Stimulated activated CD4-positive, alpha-beta T cell treated with anti-CD3 and anti-CD28 coated beads, Interleukin-15, amount 100 ng/mL, for 1 hour (primary cell): ENCODE data around the gene FNDC8.
"Not testable (repeated sequence)": the region's sequence is repeated elsewhere in the genome, so short reads cannot be mapped to it uniquely, and the experiment has no call there.

Source experiments
- DNase-seq, 2 donors: peaks; one replicate each; pipeline ENCODE4 v3.0.0-alpha.2; 2020; ENCODE audit warnings: low read depth in 1 of 2, low spot score in 1 of 2

FNDC8 gene

DNA sequence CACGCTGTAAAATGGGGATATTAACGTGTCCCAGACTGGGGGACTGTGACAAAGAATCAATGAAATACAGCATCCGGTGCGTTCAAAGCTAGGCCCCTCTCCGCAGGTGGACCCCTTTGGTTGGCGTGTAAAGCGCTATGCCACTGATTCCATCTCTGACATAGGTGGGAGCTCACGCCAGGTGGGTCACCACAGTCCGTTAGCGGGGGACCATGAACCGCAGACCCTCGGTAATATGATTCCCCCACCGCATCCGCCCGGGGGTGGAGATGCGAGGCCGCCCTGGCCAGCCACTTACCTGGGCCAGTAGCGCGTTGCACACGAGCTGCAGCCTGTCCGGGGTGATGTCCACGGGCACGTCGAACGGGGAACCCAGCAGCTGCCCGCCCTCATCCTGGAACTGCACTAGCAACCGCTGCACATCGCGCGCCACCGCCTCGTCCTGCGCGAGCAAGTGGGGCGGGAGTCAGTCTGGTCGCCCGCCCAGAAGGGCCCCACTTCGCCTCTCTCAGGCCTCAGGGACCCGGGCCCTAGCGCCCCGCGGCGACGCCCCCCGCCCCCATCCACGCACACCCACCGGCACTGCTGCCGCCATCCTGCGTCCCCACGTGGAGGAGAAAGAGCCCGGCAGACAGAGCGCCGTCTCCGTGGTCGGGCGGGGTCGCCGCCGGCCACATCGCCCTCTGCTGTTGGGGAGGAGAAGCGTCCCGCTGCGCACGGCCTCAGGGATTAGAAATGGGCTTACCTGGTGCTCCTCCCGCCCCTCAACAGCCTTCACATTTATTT, 20.5 kb downstream of the FNDC8 start, which contains the start of gene NLE1:
TSS of gene NLE1 (minus strand) at position 623 of the 786 bp plus-strand sequence. CDS start at position 595, 28 bp downstream.
- peak; percentile 76 to 89 for DNase-seq

DNA sequence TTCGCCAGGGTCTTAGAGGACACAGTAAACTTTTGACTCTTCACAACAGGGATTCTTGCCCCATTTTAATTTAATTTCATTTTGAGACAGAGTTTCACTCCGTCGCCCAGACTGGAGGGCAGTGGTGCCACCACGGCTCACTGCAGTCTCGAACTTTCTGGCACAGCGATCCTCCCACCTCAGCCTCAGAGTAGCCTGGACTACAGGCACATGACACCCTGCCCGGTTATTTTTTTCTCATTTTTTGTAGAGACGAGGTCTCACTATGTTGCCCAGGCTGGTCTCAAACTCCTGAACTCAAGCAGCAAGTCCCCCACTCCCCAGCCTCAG, 21.0 kb downstream of the FNDC8 start:
- DNase-seq = no peak

DNA sequence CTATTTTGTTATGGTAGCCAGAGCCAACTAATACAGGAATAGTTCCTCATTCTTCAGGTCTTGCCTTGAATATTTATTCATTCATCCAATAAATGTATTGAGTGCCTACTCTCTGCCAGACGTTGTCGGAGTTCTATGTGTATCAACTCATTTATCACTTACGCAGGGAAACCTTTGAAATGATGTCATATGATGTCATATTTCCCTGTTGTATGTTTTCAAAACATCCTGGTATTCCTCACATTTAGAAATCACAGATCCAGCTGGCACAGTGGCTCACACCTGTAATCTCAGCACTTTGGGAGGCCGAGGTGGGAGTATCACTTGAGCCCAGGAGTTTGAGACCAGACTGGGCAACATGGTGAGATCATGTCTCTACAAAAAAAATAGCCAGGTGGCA, 23.4 kb downstream of the FNDC8 start:
- DNase-seq = no peak

DNA sequence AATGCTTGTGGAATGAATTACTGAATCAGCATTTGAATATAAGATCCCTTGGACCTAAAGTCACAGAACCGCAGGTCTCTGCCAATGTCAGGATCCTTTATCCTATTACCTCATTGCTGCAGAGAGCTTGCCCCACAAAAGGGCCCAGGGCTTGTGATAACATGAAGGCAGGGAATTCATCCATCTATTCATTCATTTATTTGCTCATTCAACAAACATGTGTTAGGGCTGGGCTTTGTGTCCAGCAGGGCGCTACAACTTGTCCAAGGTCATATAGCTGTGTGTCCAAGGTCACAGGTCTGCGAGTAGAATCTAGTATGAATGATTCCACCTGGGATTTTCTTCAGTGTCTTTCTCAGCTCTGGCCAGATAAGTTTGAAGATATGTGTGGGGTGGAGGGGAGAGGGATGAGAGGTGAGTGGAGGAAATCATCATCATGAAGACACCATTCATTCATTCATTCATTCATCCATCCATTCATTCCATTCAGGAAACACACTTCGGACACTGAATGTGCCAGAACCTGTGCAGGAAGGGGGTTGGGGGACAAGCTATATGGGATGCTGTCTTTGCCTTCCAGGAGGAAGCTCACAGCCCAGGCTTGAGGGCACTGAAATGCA, 24.9 kb downstream of the FNDC8 start:
- no peak for DNase-seq

DNA sequence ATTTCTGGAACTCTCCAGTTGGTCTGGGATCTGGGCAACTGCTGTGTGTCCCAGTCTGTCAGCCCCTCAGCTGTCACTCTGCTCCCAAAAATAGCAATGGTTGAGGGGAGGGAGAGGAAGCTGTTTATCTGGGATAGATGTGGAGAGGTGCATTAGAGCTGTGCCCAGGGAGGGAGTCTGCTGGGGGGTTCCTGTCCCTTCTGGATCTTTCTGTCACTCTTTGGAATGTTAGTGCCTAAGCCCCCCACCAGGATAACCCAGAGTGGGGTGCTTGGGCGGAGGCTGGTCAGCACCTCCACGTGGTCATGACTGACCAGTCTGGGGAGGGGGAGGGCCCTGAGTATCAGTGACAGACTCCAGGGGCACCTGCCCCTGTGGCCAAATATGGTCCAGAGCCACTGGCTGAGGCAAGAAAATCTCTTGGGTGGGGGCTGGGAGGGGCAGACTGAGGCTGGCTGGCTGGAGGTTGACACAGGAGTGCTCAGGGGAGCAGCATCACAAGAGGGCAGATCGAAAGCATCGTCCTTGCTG, 26.0 kb downstream of the FNDC8 start, which contains the start of gene UNC45B:
TSS of gene UNC45B (plus strand) at position 443 of the 531 bp plus-strand sequence. CDS start 447 bp downstream, outside the sequence.
- no peak for DNase-seq

DNA sequence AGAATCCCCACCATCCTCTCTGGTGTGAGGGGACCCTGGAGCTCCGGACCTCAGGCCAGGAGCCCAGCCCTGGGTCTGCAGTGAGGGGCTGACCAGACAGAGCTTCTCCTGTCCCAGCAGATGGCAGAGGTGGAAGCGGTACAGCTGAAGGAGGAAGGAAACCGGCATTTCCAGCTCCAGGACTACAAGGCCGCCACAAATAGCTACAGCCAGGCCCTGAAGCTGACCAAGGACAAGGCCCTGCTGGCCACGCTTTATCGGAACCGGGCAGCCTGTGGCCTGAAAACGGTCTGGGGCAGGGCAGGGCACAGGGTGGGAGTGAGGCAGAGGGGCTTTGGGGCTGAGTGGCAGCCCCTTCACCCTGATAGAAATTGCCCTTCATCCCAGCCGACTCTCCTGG, 26.7 kb downstream of the FNDC8 start:
- DNase-seq = no peak

DNA sequence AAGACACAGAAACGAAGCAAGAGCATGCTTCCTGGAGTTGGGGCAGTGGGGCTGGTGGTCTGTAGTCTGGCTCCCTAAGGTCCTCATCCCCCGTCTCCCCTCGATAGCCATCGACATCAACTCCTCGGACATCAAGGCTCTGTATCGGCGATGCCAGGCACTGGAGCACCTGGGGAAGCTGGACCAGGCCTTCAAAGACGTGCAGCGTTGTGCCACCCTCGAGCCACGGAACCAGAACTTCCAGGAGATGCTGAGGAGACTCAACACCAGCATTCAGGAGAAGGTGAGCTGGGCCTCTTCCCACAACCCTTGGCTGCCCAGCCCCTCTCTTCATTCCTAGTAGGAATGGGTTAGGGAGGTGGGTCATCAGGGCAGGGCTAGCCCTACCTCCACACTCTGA, 28.5 kb downstream of the FNDC8 start:
- no peak for DNase-seq

DNA sequence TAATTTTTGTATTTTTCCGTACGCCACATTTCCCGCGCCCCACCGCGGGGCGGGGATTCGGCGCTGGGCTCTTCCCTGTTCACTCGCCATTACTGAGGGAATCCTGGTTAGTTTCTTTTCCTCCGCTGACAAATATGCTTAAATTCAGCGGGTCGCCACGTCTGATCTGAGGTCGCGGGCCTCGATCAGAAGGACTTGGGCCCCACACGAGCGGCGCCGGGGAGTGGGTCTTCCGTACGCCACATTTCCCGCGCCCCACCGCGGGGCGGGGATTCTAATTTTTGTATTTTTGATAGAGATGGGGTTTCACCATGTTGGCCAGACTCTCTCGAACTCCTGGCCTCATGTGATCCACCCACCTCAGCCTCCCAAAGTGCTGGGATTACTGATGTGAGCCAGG, 29.7 kb downstream of the FNDC8 start:
- DNase-seq = not testable (repeated sequence)

DNA sequence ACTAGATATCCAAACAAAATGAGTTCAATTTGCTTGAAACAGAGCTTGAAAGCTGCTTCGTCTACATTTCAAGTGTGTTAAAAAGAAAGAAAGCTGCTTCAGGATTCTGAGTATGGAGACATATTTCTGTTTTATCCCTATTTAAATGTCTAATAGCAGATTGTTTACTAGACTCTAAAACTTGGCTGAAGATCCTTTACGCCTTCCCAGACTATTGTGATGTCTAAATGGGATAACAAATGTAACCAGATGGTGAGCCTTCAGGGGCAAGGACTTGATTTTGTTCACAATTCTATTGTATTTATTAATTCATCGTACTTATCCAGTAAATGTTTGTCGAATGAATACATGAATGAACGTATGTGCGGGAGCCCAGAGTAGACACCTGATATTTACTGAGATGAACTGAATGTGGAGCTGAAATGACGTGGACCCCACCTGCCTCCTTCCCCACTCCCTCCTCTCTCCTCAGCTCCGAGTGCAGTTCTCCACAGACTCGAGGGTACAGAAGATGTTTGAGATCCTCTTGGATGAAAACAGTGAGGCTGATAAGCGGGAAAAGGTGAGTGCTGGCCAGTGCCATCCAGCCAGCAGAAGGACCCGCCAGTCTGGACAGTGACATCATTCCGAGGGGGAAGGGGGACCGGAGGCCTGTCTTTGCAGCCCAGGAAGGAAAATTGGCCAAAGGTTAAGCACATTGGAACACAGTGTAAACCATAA, 31.2 kb downstream of the FNDC8 start:
- no peak for DNase-seq

DNA sequence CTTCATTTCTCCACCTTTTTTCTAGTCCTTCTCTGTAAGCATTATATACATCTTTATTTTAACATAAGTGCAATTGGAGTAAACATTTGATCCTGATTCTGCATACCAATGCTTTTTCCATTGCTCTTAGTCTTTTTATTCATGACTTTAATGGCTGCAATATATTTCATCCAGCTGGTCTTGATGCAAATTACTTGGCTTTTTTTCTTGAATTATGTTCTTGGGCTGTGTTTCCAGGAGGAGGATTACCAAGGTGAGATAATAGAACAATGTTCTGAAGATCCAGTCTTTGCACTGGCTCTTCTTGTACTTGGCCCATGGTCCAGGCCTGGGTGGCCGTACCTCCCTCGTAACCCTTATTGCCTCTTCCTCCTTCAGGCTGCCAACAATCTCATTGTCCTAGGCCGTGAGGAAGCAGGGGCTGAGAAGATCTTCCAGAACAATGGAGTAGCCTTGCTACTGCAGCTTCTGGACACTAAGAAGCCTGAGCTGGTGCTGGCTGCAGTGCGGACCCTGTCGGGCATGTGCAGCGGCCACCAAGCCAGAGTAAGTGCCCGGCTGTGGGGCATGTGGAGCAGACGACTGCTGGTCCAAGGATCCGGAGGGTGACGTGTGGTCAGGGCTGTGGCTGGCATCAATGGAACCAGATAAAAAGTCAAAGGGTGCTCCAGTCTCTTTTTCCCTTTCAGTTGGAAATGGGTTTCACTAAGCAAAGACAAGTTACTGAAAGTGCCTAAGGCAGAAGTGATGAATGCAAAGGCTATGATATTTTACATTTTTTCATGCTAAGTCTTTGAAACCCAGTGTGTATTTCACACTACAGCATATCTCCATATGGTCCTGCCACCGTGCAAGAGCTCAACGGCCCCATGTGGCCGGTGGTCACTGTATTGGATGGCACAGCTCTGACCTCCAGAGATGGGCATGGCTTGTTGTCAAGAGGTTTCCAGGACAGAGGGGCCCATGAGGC, 33.1 kb downstream of the FNDC8 start:
- no peak for DNase-seq

DNA sequence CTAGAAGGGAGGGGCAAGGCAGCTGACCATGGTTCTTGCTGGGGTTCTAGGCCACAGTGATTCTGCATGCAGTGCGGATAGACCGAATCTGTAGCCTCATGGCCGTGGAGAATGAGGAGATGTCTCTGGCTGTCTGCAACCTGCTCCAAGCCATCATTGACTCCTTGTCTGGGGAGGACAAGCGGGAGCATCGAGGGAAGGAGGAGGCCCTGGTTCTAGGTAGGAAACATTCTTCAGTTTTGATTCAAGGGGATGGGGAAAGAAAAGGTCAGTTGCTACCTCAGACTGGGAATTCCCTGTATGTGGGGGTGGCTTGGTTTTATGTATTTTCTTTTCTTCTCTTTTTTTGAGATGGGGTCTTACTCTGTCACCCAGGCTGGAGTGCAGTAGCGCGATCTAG, 33.8 kb downstream of the FNDC8 start:
- DNase-seq = no peak

DNA sequence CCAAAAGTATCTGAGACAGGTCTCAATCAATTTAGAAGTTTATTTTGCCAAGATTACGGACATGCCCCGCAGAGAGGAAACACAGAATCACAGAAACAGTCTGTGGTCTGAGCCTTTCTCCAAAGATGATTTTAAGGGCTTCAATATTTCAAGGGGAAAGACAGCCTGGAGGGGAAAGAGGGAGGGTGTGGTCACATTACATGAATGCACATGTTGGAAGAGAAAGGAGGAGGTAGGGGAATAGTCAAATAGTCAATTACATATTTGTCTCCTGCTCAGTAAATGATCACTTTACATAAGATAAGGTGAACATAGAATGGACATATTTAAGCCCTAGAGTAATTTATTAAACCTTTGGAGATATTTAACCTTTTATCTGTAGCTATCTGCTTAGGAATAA, 38.5 kb downstream of the FNDC8 start:
- DNase-seq = no peak

DNA sequence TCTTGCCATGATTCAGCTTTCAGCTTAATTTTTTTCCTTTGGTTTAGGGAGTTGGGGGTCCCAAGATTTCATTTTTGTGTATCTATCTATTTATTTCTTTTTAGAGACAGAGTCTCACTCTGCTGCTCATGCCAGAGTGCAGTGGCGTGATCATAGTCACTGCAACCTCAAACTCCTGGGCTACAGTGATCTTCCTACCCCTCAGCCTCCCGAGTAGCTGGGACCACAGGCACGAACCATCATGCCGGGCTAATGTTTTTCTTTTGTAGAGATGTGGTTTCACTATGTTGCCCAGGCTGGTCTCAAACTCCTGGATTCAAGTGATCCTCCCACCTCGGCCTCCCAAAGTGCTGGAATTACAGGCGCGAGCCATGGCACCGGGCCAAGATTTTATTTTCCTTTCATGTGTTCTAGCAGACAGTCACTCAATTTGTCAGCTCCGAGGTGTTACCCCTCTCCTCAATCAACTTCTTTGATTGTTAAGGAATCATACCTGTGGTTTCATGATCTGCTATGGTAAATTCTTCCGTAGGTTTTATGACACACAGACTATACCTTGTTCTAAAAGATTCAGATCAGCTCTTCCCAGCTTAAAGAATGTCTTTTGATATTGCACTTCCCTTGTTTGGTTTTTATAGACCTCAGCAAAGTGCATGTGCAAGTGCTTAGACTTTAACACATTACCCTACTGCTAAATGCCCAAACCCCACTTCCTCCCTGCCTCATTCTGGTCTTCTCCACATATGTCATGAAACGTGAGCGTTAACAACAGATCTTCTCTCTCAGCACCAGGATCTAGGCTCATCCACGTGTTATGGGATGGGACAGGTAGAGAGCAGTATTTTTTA, 39.2 kb downstream of the FNDC8 start:
- DNase-seq = no peak

DNA sequence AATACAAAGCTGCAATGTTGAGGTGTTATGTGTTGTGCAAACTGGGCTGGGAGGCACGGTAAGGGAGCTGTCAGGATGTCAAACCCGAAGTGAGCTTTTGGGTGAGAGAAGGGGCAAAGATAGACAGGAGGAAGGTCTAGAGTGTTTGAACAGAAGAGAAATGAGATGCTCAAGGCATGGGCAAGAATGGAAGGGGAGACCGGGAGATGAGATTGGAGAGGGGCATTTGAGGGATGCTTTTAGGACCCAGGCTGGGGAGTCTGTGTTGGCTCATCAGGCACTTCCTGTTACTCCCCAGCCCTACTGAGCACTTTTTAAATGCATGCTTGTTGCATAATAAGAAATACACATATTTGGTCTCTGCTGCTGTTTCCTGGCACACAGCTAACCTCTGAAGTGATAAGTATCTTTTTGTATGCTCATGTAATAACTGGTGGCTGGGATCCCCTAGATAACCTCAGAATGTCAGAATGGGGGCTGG, 39.9 kb downstream of the FNDC8 start:
- no peak for DNase-seq

DNA sequence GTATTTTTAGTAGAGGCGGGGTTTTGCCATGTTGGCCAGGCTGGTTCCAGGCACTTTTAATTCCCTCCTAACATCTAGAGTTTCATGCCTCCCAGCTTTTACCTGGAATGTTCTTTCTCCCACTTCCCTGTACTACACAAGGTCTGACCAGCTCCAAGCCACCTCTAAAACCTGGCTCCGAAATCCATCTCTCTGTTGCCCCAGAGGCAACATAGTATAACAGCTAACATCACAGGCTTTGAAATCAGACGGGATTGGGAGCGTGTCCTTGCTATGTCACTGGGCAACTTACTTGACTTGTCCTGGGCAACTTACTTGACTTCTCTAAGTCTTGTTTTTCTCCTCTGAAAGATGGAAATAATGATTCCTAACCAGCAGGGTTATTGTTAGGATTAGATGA, 41.3 kb downstream of the FNDC8 start:
- no peak for DNase-seq

DNA sequence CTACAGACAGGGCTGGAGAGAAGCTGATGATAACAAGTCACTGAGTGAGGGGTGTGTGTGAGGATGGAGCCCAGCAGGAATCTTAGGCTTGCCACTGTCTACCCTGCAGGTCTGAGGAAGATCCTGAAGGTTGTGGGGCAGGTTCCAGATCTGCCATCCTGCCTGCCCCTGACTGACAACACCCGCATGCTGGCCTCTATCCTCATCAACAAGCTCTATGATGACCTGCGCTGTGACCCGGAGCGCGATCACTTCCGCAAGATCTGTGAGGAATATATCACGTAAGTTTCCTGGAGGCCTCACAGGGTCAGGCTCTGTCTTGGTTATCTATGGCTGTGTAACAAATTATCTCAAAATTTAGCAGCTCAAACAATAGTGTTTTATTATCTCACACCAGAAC, 42.5 kb downstream of the FNDC8 start:
- DNase-seq = no peak

DNA sequence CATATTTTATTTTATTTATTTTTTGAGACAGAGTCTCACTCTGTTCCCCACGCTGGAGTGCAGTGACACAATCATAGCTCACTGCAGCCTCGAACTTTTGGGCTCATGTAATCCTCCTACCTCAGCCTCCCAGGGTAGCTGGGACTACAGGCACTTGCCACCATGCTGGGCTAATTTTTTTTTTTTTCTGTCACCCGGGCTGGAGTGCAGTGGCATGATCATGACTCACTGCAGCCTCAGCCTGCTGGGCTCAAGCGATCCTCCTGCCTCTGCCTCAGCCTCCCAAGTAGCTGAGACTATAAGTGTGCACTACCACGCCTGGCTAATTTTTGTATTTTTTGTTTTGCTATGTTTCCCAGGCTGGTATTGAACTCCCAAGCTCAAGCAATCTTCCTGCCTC, 43.3 kb downstream of the FNDC8 start:
- DNase-seq = no peak

DNA sequence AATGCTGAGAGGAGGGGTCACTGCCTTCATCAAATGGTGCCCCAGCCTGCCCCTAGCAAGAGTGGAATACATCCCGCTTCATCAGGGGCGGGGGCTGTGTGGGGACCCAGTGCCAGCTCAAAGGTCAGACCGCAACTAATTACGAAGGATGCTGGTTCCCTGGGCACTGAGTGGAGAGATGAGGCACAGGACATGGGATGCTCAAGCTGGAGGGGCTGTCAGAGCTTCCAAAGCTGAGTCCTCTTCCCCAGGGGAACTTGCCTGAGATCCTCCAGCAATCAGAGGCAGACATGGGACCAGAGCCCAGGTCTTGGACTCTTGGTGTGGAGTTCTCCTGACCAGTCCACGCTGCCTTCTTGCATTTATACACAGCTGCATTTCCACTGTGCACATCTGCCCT, 45.1 kb downstream of the FNDC8 start:
- no peak for DNase-seq

DNA sequence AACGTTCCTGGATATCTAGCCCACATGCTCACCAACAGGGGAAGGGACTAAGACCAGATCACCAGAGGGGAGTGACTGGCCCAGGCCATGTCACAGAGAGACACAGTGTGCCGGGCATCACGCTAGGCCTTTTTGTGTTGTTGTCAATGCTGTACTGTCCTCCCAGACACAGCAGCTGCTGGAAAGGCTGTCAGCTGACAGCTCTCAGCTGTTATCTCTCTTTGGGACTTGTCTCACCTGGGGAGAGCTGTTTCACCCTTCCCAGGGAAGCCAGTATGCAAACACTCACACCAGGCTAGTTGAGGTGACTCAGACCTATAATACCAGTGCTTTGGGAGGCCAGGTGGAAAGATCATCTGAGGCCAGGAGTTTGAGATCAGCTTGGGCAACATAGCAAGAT, 45.6 kb downstream of the FNDC8 start:
- no peak for DNase-seq

DNA sequence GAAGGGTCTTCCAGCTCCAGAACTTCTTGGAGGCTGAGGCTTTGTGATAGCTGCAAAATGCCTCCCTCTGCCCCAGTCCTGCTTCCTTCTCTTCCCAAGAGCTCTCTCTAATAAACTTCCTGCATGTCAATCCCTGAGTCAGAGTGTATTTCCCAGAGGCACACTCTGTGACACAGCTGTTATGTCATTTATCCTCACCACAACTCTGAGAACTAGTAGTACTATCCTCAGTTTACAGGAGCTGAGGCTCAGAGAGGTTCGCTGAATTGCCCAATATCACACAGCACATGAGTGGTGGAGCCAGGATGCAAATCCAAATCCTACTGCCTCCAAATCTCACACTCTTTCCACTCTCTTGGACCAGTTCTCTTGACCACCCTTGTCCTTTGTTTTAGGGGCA, 46.3 kb downstream of the FNDC8 start:
- DNase-seq = no peak
